Activated naive CD8-positive, alpha-beta T cell treated with anti-CD3 and anti-CD28 coated beads for 36 hours (primary cell): ENCODE measurements around the gene MCEE. TPM values are rescaled to one million over a fixed set of nuclear protein-coding genes. Genes with fewer than 3 reads are reported as not detected.
"Not testable (repeated sequence)": the region's sequence is repeated elsewhere in the genome, so short reads cannot be mapped to it uniquely, and the experiment has no call there.

Source experiments
- DNase-seq: peaks from one replicate; pipeline ENCODE4 v3.0.0; 2021
- H3K27ac Mint-ChIP-seq: one replicate; pipeline ENCODE4 v1.8.0; 2022; ENCODE audit warnings: mild to moderate bottlenecking, moderate library complexity, mixed read lengths
- H3K27me3 Mint-ChIP-seq: one replicate; pipeline ENCODE4 v1.8.0; 2022; ENCODE audit warnings: mild to moderate bottlenecking, mixed read lengths
- H3K36me3 Mint-ChIP-seq: one replicate; pipeline ENCODE4 v1.8.0; 2021; ENCODE audit warnings: mild to moderate bottlenecking, mixed read lengths
- H3K4me1 Mint-ChIP-seq: one replicate; pipeline ENCODE4 v1.8.0; 2021; ENCODE audit warnings: mixed read lengths
- H3K4me3 Mint-ChIP-seq: one replicate; pipeline ENCODE4 v1.8.0; 2022; ENCODE audit warnings: mild to moderate bottlenecking, moderate library complexity, mixed read lengths
- H3K9me3 Mint-ChIP-seq: one replicate; pipeline ENCODE4 v1.8.0; 2022; ENCODE audit warnings: mixed read lengths
- total RNA-seq, 2 experiments: library from RNA; stranded (reverse); gene quantifications; one replicate each; pipeline ENCODE4 v1.2.3, GENCODE V29; 2021

MCEE gene
- total RNA-seq, 2 experiments from 2014 or later, result 10.6 TPM

- Mint-ChIP-seq H3K4me3 (no peak overlapping the region), H3K27me3 (no peaks in the 10 kb centered on the region), H3K4me1 (peaks cover 2% of the 10 kb centered on the region), H3K36me3 (no peaks in the 10 kb centered on the region), H3K9me3 (peaks cover 6% of the 10 kb centered on the region), H3K27ac (no peak overlapping the region)
- no peak for DNase-seq
Observed at GRCh38 chr2:71103809-71104208, 26.2 kb downstream of the MCEE start.

GRCh38 chr2:71102981-71103681 is 26.9 kb downstream of the MCEE start:
- Mint-ChIP-seq H3K4me3 (no peak overlapping the region), H3K4me1 (peaks cover 2% of the 10 kb centered on the region), H3K36me3 (no peaks in the 10 kb centered on the region), H3K27ac (no peak overlapping the region), H3K9me3 (peaks cover 6% of the 10 kb centered on the region), H3K27me3 (no peaks in the 10 kb centered on the region)
- no peak for DNase-seq

GRCh38 chr2:71101656-71102055 is 28.4 kb downstream of the MCEE start:
- no peak overlapping the region for H3K4me3 Mint-ChIP-seq
- peaks cover 6% of the 10 kb centered on the region for H3K9me3 Mint-ChIP-seq
- H3K27me3 Mint-ChIP-seq, result peaks cover 4% of the 10 kb centered on the region
- H3K27ac Mint-ChIP-seq, result no peak overlapping the region
- no peak for DNase-seq
- H3K36me3 Mint-ChIP-seq, result no peaks in the 10 kb centered on the region
- peaks cover 2% of the 10 kb centered on the region for H3K4me1 Mint-ChIP-seq

GRCh38 chr2:71100195-71100964 is 29.6 kb downstream of the MCEE start:
- Mint-ChIP-seq H3K9me3 (peaks cover under 1% of the 10 kb centered on the region), H3K27ac (no peak overlapping the region), H3K36me3 (no peaks in the 10 kb centered on the region), H3K27me3 (peaks cover 4% of the 10 kb centered on the region), H3K4me1 (peaks cover 2% of the 10 kb centered on the region), H3K4me3 (no peak overlapping the region)
- DNase-seq, result peak; percentile 37

GRCh38 chr2:71092491-71093260 is 37.4 kb downstream of the MCEE start:
- not testable (repeated sequence) for H3K4me1 Mint-ChIP-seq, H3K27ac Mint-ChIP-seq, H3K9me3 Mint-ChIP-seq, H3K4me3 Mint-ChIP-seq, DNase-seq, H3K36me3 Mint-ChIP-seq
- peaks cover 14% of the 10 kb centered on the region for H3K27me3 Mint-ChIP-seq

- H3K4me3 Mint-ChIP-seq, H3K27me3 Mint-ChIP-seq, H3K9me3 Mint-ChIP-seq, H3K27ac Mint-ChIP-seq, DNase-seq, H3K36me3 Mint-ChIP-seq, H3K4me1 Mint-ChIP-seq: not testable (repeated sequence)
Observed at GRCh38 chr2:71091808-71092207, 38.2 kb downstream of the MCEE start.

- not testable (repeated sequence) for H3K4me3 Mint-ChIP-seq, H3K27me3 Mint-ChIP-seq
Observed at GRCh38 chr2:71089475-71089874, 40.6 kb downstream of the MCEE start.

GRCh38 chr2:71085325-71086003 is 44.6 kb downstream of the MCEE start:
- not testable (repeated sequence) for DNase-seq, H3K9me3 Mint-ChIP-seq, H3K4me1 Mint-ChIP-seq, H3K4me3 Mint-ChIP-seq, H3K27me3 Mint-ChIP-seq, H3K27ac Mint-ChIP-seq, H3K36me3 Mint-ChIP-seq

More at GRCh38 chr2:71089475-71089874, 40.6 kb downstream of the MCEE start:
- not testable (repeated sequence) for H3K4me1 Mint-ChIP-seq, H3K27ac Mint-ChIP-seq, H3K9me3 Mint-ChIP-seq, DNase-seq, H3K36me3 Mint-ChIP-seq

GRCh38 chr2:71083752-71084312 is 46.2 kb downstream of the MCEE start:
- not testable (repeated sequence) for H3K27me3 Mint-ChIP-seq, H3K9me3 Mint-ChIP-seq, H3K36me3 Mint-ChIP-seq, H3K27ac Mint-ChIP-seq, H3K4me3 Mint-ChIP-seq, H3K4me1 Mint-ChIP-seq, DNase-seq

GRCh38 chr2:71083297-71083696 is 46.7 kb downstream of the MCEE start:
- not testable (repeated sequence) for DNase-seq, H3K27ac Mint-ChIP-seq, H3K4me3 Mint-ChIP-seq, H3K9me3 Mint-ChIP-seq, H3K4me1 Mint-ChIP-seq, H3K27me3 Mint-ChIP-seq, H3K36me3 Mint-ChIP-seq

GRCh38 chr2:71082402-71083252 is 47.4 kb downstream of the MCEE start:
- Mint-ChIP-seq H3K9me3 (no peaks in the 10 kb centered on the region), H3K36me3 (peaks cover 9% of the 10 kb centered on the region), H3K27ac (peak overlapping the region; percentile 57), H3K27me3 (no peaks in the 10 kb centered on the region), H3K4me3 (no peak overlapping the region), H3K4me1 (peaks cover 9% of the 10 kb centered on the region)
- peak; percentile 53 for DNase-seq

GRCh38 chr2:71078624-71079023 is 51.4 kb downstream of the MCEE start:
- H3K27ac Mint-ChIP-seq, result no peak overlapping the region
- H3K9me3 Mint-ChIP-seq, result no peaks in the 10 kb centered on the region
- DNase-seq, result no peak
- no peak overlapping the region for H3K4me3 Mint-ChIP-seq
- peaks cover 13% of the 10 kb centered on the region for H3K4me1 Mint-ChIP-seq
- H3K27me3 Mint-ChIP-seq, result no peaks in the 10 kb centered on the region
- peaks cover 18% of the 10 kb centered on the region for H3K36me3 Mint-ChIP-seq

GRCh38 chr2:71074893-71075395 is 55.1 kb downstream of the MCEE start:
- no peak overlapping the region for H3K4me3 Mint-ChIP-seq
- peaks cover 32% of the 10 kb centered on the region for H3K36me3 Mint-ChIP-seq
- H3K27me3 Mint-ChIP-seq, result no peaks in the 10 kb centered on the region
- peaks cover 37% of the 10 kb centered on the region for H3K4me1 Mint-ChIP-seq
- H3K9me3 Mint-ChIP-seq, result no peaks in the 10 kb centered on the region
- DNase-seq, result no peak
- no peak overlapping the region for H3K27ac Mint-ChIP-seq

GRCh38 chr2:71073475-71073874 is 56.6 kb downstream of the MCEE start:
- Mint-ChIP-seq H3K27ac (peak overlapping the region; percentile 5), H3K4me3 (no peak overlapping the region), H3K27me3 (no peaks in the 10 kb centered on the region), H3K9me3 (no peaks in the 10 kb centered on the region), H3K36me3 (peaks cover 30% of the 10 kb centered on the region), H3K4me1 (peaks cover 47% of the 10 kb centered on the region)
- DNase-seq, result no peak
